Right lobe of liver (tissue), 4 donors: Measurements from ENCODE around the gene CAMTA1.

Experiments
- POLR2A ChIP-seq: fragments of 450-650 bp; IDR thresholded peaks from one replicate; pipeline ENCODE4 v1.6.1; 2017; ENCODE audit warnings: antibody characterized with exemption, mild to moderate bottlenecking
- TF ChIP-seq, protein P1 (sequence below), 4 donors: fragments of 200-600 bp in 3 of 4; fragments of 450-650 bp in 1 of 4; IDR thresholded peaks; one replicate each; pipeline versions ENCODE4 v1.5.1 to v1.8.0; 2016 to 2022; ENCODE audit warnings: antibody characterized with exemption in 4 of 4, mild to moderate bottlenecking in 2 of 4
- donor health status: DM: no; HTN: no; CAD: no.
- donor health status: DM: no; HTN: no; CAD: no.
- donor health status: DM: no; HTN: yes; CAD: no.

DNA sequence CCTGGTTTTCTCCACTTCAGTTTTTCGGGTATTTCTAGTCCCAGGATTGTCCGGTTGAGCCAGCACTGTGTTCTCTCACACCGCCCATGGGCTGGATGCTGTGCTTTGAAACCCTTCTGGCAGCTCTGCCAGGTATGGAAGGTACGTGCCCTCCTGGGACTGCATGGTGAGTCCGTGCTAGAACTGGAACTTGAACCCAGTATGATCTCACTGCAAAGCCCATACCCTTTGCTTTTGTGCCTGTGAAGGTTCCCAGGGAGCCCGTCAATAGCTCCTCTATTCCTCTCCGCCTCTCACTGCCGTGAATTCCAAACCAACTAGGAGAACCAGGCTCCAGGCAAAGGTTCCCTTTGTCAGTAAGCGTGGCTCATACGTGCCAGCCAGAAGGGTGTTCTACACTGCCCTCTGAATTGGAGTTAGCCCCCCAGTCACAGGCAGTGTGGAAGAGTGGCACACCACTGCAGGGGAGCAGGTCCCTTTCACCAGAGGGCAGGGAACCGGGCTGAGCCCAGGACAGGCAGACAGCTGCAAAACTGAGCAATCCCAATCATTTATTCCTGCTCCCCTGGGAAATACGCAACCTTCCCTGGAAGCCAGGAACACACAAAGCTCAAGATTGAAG lies 310.2 kb downstream of the CAMTA1 start:
- TF ChIP-seq, protein P1, sequence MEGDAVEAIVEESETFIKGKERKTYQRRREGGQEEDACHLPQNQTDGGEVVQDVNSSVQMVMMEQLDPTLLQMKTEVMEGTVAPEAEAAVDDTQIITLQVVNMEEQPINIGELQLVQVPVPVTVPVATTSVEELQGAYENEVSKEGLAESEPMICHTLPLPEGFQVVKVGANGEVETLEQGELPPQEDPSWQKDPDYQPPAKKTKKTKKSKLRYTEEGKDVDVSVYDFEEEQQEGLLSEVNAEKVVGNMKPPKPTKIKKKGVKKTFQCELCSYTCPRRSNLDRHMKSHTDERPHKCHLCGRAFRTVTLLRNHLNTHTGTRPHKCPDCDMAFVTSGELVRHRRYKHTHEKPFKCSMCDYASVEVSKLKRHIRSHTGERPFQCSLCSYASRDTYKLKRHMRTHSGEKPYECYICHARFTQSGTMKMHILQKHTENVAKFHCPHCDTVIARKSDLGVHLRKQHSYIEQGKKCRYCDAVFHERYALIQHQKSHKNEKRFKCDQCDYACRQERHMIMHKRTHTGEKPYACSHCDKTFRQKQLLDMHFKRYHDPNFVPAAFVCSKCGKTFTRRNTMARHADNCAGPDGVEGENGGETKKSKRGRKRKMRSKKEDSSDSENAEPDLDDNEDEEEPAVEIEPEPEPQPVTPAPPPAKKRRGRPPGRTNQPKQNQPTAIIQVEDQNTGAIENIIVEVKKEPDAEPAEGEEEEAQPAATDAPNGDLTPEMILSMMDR (IDR thresholded peaks at IDR 0.05): no peak
- peak; percentile 60 for TF ChIP-seq POLR2A
